K562 (cell line): Measurements from ENCODE around the gene FUT2. TPM values are rescaled to one million over a fixed set of nuclear protein-coding genes. Genes with fewer than 3 reads are reported as not detected.

Experiments
- BCOR ChIP-seq: fragments of 450-650 bp; IDR thresholded peaks from 2 replicates; pipeline ENCODE4 v1.6.1; 2016
- CBX3 ChIP-seq, 2 experiments: IDR thresholded peaks; 1 replicate in 1 of 2; 2 replicates in 1 of 2; pipeline ENCODE4 v1.6.1; 2012; ENCODE audit warnings: inconsistent platforms in 2 of 2, low read length in 2 of 2, borderline replicate concordance in 1 of 2, control low read depth in 1 of 2
- CTBP1 ChIP-seq: fragments of 450-650 bp; IDR thresholded peaks from 2 replicates; pipeline ENCODE4 v1.6.1; 2016; ENCODE audit warnings: borderline replicate concordance
- DACH1 ChIP-seq: fragments of 450-650 bp; IDR thresholded peaks from 2 replicates; pipeline ENCODE4 v1.6.1; 2018; ENCODE audit not compliant: partially characterized antibody
- FOXK2 ChIP-seq, 2 experiments: fragments of 450-650 bp; IDR thresholded peaks in 1 of 2; conservative IDR thresholded peaks in 1 of 2; 2 replicates each; pipeline ENCODE4 v1.6.1; 2016; ENCODE audit warnings: low read depth in 2 of 2, mild to moderate bottlenecking in 1 of 2
- ID3 ChIP-seq, 2 experiments: fragments of 250-450 bp in 1 of 2; fragments of 450-650 bp in 1 of 2; sonication (Bioruptor Pico) in 1 of 2; IDR thresholded peaks; 2 replicates each; pipeline versions ENCODE4 v1.6.1 to v1.8.0; 2016 to 2021; ENCODE audit warnings: mild to moderate bottlenecking in 2 of 2, moderate library complexity in 2 of 2, missing compliant biosample characterization in 1 of 2, missing genetic modification characterization in 1 of 2
- NBN ChIP-seq: fragments of 450-650 bp; IDR thresholded peaks from 2 replicates; pipeline ENCODE4 v1.6.1; 2016; ENCODE audit warnings: low read depth, mild to moderate bottlenecking
- NFIC ChIP-seq: fragments of 450-650 bp; IDR thresholded peaks from 2 replicates; pipeline ENCODE4 v1.6.1; 2017; ENCODE audit warnings: mild to moderate bottlenecking, inconsistent platforms
- NR2C1 ChIP-seq, 2 experiments: fragments of 450-650 bp; IDR thresholded peaks; 2 replicates each; pipeline ENCODE4 v1.6.1; 2017; ENCODE audit warnings: mild to moderate bottlenecking in 2 of 2, antibody characterized with exemption in 1 of 2, inconsistent platforms in 1 of 2, missing compliant biosample characterization in 1 of 2, missing genetic modification characterization in 1 of 2
- POLR2B ChIP-seq: fragments of 450-650 bp; IDR thresholded peaks from 2 replicates; pipeline ENCODE4 v1.6.1; 2018; ENCODE audit warnings: low read depth; ENCODE audit not compliant: partially characterized antibody
- SUPT5H ChIP-seq: fragments of 450-650 bp; IDR thresholded peaks from 2 replicates; pipeline ENCODE4 v1.6.1; 2016
- YY1 ChIP-seq, 3 experiments: IDR thresholded peaks; 2 replicates each; pipeline ENCODE4 v1.6.1; 2011; ENCODE audit warnings: low read length in 2 of 3, mild to moderate bottlenecking in 2 of 3, moderate library complexity in 2 of 3, borderline replicate concordance in 1 of 3, control low read depth in 1 of 3, low read depth in 1 of 3; ENCODE audit not compliant: insufficient read depth in 3 of 3, insufficient replicate concordance in 2 of 3, control insufficient read depth in 1 of 3, insufficient read length in 1 of 3; ENCODE audit errors: extremely low read depth in 1 of 3
- ZBTB40 ChIP-seq, 2 experiments: fragments of 450-650 bp in 1 of 2; sonication (generic) in 1 of 2; formaldehyde crosslinking in 1 of 2; IDR thresholded peaks; 2 replicates each; pipeline versions ENCODE4 v1.7.1 to v1.9.0; 2016 to 2022; ENCODE audit warnings: inconsistent platforms in 1 of 2, mild to moderate bottlenecking in 1 of 2, missing genetic modification reagents in 1 of 2
- ZNF143 ChIP-seq: sonication (generic); formaldehyde crosslinking; IDR thresholded peaks from 2 replicates; pipeline ENCODE4 v1.9.0; 2022; ENCODE audit warnings: mild to moderate bottlenecking, missing genetic modification reagents
- ZNF695 ChIP-seq: fragments of 450-650 bp; formaldehyde crosslinking; IDR thresholded peaks from 2 replicates; pipeline ENCODE4 v1.4.0; 2020; ENCODE audit warnings: mild to moderate bottlenecking, moderate library complexity
- polyA plus RNA-seq, 8 experiments: library from polyadenylated mRNA; depleted of rRNA in 4 of 8; stranded (reverse) in 5 of 8; unstranded in 3 of 8; fragments of >200 nt; fragmentation: Nextera tagmentation in 2 of 8; fragmentation: Illumina TruSeq in 1 of 8; extraction: Ambion mirVana in 2 of 8; extraction: Trizol in 1 of 8; gene quantifications; 2 replicates each; pipeline versions ENCODE4 v1.2.1 to v1.2.3, GENCODE V29; 2011 to 2014; ENCODE audit warnings: inconsistent platforms in 1 of 8, missing spikeins in 1 of 8
- total RNA-seq, 7 experiments: library from RNA; depleted of rRNA in 6 of 7; stranded (reverse); fragments of >200 nt in 6 of 7; fragmentation: Illumina TruSeq in 2 of 7; extraction: Trizol in 2 of 7; gene quantifications; 2 replicates each; pipeline versions ENCODE4 v1.2.1 to v1.2.3, GENCODE V29; 2011 to 2021; ENCODE audit warnings: low replicate concordance in 1 of 7

The FUT2 gene
- total and polyA plus RNA-seq, 9 of the 15 experiments (the other 6 are each of a cell fraction or from before 2014, with no cell fraction given): 0.03 to 0.04 TPM; not detected in 7

- no peak for TF ChIP-seq NR2C1 (IDR thresholded peaks at IDR 0.05)
- TF ChIP-seq NR2C1 (tag; IDR thresholded peaks at IDR 0.05): no peak
- TF ChIP-seq ZBTB40 (IDR thresholded peaks at IDR 0.05): peak; percentile 81
- no peak for TF ChIP-seq ZBTB40 (CRISPR knock-in tag; IDR thresholded peaks at IDR 0.05)
- no peak for TF ChIP-seq ZNF143
- TF ChIP-seq BCOR: no peak
- no peak for TF ChIP-seq ID3 (CRISPR knock-in tag; IDR thresholded peaks at IDR 0.05)
- 0 out of 2 replicates have a peak, but pooled peaks have one; percentile 43 for TF ChIP-seq ID3 (tag; IDR thresholded peaks at IDR 0.05)
- peak; percentile 65 for TF ChIP-seq NFIC
- TF ChIP-seq FOXK2 (conservative IDR thresholded peaks at IDR 0.05 in 1 of 2, IDR thresholded peaks at IDR 0.05 in 1 of 2; ENCODE audit: low read depth in 2 of 2): peak; percentile 56 to 60; a peak in 3 of 4 replicates
- peak; percentile 78 for TF ChIP-seq DACH1
- 0 out of 2 replicates have a peak, but pooled peaks have one; percentile 13 for TF ChIP-seq SUPT5H
- TF ChIP-seq CBX3 (IDR thresholded peaks at IDR 0.05; ENCODE audit: borderline replicate concordance in 1 of 2, low read length in 2 of 2): peak in 1 of 2 experiments; percentile 65; a peak in 1 of 3 replicates
- peak; percentile 21; the same call in 1 of the 2 replicates for TF ChIP-seq CTBP1
- peak in 1 of 3 experiments; percentile 31 for TF ChIP-seq YY1 (IDR thresholded peaks at IDR 0.05; ENCODE audit: borderline replicate concordance in 1 of 3, control insufficient read depth in 1 of 3, extremely low read depth in 1 of 3, insufficient read depth in 3 of 3, insufficient read length in 1 of 3, insufficient replicate concordance in 2 of 3, low read depth in 1 of 3, low read length in 2 of 3)
- 0 out of 2 replicates have a peak, but pooled peaks have one; percentile 20 for TF ChIP-seq NBN
- TF ChIP-seq ZNF695 (CRISPR knock-in tag): no peak
- TF ChIP-seq POLR2B: peak; percentile 54
Measured at GRCh38 chr19:48737360-48737998, 41.7 kb downstream of the FUT2 start (continued).
